GM19238 (cell line): ENCODE results near the gene GALNS.
"Not testable (repeated sequence)": the region's sequence is repeated elsewhere in the genome, so short reads cannot be mapped to it uniquely, and the experiment has no call there.

Experiments used
- DNase-seq: peaks from one replicate; pipeline ENCODE4 v3.0.0; 2011; ENCODE audit warnings: low spot score; ENCODE audit not compliant: insufficient read length

The GALNS gene

DNA sequence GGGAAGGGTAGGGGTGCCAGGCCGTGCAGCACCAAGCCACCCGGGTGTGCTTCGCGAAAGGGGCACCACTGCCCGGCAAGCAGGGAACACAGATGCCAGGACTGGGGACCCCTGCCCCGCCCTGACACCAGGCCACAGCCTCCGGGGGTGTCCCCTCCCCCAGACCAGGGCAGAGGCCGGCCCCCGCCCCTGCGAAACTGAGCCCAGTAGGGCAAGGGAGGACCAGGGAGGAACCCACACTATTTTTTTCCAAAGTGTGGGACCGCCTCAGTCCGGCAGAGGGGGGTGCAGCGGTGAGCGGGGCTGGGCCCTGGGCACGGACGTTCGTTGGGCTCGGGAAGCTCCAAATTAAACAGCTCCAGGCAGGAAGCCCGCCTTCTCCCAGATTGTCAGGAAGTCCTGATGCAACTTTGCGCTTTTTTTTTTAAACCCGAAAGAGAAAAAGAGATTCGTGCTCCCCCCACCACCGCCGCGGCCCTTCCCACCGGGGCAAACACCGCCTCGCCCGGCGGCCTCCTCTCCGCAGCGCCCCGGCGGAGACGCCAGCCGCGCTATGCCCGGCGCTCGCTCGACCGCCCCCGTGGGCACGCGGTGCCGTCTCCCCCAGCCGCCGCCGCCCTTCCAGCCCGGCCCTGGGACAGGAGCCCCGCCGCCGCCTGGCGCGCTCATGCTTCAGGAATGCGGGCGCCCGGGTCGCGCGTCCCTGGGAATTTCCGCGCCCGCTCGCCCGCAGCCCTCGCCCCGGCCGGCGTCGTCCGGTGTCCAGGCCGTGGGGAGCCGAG lies 72.5 kb downstream of the GALNS start:
- DNase-seq, result peak; percentile 62

DNA sequence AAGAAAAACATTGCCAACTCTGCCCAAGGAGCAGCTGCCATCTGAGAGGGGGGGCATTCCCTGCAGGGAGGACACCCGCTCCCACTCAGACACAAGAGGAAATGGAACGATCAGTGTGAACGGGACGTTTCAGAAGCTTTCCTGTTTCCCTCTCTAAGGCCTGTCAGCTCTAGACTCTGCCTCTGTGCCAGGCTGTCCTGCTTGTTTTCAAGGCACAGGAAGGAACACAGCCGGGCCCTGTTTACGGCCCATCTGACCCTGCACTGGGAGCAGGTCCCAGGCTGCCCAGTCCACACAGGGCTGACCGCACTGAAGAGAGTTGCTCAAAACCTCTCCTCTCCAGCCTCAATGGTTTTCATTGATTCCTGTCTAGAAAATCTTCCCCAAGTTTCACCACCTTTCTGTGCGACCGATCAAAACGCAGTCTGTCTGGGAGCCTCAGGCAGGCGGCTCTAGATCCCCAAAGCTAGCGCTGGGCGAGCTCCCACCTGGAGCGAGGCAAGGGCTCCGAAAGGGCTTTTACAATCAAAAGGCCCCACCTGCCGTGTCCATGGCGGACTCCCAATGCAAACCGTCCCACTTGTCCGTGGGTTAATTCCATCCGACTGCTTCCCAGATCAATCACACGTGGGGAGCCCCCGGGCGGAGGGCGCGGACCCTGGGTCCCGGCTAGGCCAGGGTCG lies 73.2 kb downstream of the GALNS start:
- DNase-seq, result no peak

DNA sequence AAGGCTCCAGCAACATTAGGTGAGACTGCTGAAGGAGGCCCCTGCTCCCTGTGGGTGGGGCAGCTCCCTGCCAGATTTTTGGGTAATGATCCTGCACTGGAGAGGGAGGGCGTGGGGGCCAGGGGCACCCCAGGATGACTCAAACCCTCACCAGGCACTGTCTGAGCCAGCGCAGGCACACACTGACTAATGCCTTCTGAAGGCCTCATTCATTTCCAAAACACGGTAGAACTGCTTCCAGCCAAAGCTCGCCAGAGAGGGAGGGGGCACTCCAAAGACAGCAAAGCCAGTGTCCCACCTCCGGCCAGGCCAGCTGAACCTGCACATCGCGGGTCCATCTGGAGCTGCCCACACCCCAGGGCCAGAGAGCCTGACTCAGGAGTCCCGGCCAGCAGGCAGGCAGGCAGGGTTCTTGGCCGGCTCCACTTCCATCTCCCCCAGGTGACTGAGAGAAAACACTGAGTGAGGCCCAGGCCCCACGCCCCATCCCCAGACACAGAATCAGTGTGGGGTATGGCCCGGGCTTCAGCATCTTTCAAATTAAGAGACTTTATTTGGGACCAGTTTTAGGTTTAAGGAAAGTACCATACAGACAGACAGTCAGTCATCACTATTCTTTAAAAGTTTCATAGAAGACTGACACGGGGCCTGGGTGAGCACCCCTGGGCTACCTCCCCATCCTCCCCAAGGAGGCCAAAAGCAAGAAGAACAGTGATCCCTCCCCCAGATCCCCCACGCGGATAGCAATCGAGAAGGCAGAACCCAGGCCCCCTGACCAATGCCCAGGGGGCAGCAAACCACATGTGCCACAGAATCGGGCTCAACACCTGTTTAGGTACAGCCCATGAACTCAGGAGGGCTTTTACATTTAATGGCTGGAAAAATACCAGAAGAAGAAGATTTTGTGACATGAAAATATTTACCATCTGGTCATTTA lies 74.0 kb downstream of the GALNS start:
- no peak for DNase-seq

DNA sequence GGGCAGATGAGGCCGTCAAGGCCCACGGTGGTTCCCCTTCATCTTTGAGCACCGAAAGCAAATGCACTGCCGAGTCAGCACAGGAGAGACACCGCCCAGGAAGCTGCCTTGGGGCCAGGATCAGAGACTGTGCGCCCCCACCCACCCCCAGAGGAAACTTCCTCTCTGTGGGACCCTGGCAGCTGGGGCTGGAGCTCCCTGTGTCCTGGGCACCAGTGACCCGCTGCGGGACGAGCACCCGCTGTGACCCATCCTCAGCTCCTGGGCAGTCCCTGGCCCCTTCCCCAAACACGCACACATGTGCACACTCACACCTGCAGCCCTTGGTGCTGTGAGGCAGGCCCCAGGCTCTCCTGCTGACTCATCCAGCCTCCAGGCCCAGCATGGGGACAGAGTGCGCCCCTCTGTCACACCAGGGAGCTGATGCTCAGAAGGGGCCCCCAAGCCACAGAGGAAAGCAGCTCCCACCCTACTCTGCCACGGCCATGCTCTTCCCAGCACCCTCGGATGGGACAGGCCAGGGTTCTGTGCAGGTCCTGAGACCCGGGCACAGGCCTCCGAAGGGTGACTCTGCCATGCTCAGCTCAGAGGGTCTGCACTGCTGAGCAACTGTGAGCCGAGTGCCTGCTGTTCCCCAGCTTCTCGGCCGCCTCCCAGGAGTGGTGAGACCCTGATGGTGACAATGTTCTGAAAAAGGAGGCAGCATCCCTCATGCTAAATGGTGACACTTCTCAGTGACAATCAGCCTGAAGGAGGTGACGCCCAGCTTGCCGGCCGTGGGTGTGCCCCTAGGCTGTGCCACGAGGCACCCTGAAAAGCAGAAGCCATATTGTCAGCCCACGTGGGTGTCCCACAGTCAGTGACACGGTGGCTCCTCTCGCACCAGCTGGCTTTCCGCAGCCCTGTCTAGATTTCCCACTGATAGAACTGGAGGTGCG lies 75.3 kb downstream of the GALNS start:
- peak; percentile 79 for DNase-seq

DNA sequence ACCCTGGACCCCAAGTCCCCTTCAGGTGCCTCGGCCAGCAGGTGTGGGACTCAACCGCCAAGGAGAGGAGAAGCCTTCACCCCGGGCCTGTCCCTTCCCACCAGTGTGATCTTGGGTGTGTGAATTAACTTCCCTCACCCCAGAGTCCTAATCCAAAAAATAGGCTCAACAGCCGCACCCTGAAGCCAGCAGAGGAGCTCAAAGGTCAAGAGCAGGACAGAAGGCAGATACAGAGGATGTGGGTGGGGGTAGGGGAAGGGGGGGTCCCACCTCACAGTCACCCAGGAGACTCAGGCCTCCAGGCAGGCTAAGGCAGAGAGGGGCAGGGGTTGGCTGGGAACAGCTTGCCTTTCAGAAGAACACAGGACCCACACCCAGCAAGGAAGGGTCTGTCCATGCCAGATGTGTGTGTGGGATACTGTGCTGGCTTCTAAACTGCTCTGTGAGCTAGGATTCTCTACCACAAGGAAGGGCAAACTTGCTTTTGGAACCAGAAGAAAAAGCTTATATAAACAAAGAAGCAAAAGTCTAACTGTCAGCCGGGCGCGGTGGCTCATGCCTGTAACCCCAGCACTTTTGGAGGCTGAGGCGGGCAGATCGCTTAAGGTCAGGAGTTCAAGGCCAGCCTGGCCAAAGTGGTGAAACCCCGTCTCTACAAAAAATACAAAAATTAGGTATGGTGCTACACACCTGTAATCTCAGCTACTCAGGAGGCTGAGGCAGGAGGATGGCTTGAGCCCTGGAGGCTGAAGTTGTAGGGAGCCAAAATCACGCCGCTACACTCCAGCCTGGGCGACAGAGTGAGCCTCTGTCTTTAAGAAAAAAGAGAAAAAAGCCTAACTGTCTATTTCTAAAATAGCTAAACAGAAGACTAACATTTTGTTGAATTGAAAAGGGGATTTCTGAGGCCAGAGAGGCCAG lies 76.3 kb downstream of the GALNS start:
- DNase-seq, result no peak

DNA sequence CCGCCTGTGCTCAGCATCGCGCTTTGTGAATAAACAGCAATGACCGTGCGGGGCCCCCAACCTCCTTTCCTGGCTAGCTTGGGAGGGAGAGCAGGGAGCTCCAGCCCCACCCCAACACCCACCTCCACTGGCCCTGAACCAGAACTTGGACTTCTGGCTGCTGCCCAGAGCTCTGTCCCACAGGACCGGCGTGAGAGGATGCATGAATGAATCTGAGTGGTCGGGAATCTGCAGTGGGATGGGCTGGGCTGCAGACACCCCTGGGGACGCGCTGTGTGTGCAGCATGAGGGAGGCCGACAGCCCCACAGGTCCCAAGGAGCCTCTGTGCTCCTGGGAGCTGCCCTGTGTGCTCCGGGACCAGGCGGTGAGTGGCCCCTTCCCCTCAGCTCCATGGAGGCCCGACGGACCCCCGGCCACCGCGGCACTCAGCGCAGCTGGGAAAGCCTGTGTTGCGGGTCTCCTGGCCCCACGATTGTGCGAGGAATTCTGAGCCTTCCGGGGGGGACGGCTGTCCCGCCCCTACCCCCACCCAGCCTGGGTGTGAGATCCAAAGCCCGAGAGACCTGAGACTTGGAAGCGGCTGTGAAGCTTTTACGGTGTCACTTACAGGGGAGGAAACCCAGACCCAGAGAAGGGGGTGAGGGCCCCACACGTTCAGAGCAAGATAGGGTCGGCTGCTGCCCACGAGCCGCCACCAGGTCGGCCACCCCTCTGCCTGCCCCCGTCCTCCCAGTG lies 77.2 kb downstream of the GALNS start:
- DNase-seq, result no peak

DNA sequence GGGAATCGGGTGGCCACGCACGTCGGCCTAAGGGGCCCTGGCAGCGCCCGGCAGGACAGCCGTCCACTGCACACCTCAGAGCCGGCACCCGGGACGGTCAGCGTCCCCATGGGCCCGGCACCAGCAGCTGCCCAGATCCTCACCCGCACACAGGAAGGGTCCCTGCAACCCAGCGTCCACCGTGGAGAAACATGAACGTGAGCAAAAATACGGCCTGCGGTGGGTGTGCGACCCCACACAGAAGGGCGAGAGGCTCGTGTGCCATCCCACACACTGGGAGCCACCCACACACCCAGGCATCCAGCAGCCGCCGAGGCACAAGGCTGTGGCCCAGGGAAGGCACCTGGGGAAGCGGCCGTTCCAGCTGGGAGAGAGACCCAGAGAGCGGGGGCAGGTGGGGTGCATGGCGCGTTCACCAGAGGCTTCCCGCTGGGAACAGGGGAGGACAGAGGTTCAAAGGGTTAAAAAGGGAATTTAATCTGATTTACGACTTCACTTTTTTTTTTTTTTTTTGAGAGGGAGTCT lies 78.1 kb downstream of the GALNS start:
- no peak for DNase-seq

DNA sequence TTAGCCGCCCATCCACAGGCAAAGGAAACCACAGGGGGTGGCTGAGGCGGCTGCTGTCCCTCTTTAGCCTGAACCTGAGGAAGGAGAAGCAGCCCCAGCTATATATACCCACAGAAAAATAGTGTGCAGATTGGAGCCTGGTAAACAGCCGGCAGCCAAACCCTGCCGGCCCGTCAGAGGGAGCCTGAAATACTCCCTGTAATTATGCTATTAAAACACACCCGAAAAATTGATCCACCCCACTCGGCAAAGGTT lies 78.5 kb downstream of the GALNS start:
- DNase-seq, result no peak

DNA sequence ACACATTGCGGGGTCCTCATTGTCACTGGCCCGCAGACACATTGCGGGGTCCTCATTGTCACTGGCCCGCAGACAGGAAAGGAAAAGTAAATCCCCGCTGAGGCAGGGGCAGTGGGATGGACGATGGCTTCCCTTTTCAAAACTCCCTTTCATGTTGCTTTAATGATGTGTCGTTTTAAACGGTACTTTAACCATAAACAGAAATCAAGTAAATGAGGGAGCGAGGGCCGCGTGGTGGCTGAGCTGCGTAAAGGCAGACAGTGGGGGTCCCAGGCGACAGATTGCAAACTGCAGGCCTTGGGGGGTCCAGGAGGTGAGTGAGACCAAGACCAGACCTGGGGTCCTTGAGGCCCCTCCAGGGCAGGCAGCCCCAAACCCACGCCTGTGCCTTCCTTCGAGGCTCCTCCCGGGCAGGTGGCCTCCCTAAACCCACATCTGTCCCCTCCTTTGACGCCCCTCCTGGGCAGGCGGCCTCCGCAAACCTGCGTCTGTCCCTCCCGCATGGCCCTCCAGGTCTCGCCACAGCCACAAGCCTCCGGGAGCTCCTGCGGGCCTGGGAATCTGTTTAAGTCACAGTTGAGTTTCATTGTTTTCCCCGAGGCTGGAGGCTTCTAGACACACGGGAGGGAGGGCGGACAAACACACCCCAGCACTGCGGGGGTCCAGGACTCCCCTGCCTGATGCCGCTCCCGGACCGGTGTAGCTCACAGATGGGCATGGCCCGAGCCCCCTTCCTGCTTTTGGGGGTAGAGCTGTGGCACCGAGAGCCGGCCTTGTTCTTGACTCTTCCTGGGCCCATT lies 79.1 kb downstream of the GALNS start:
- no peak for DNase-seq

DNA sequence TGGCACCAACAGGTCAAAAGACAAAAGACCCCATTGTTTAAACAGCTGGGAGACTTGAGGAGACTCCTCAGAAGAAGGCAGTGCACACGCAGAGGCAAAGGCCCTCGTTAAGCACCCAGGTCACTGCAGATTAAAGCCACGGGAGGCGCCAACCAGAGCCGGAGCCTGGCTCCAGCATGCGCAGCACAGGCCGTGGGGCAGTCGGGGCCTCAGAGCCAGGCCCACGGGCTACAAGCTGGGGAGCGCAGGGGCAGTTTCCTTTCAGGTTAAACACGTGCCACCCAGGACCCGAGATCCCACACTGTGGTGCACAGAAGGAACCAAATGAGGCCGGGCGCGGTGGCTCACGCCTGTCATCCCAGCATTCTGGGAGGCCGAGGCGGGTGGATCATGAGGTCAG lies 80.9 kb downstream of the GALNS start:
- DNase-seq, result no peak

DNA sequence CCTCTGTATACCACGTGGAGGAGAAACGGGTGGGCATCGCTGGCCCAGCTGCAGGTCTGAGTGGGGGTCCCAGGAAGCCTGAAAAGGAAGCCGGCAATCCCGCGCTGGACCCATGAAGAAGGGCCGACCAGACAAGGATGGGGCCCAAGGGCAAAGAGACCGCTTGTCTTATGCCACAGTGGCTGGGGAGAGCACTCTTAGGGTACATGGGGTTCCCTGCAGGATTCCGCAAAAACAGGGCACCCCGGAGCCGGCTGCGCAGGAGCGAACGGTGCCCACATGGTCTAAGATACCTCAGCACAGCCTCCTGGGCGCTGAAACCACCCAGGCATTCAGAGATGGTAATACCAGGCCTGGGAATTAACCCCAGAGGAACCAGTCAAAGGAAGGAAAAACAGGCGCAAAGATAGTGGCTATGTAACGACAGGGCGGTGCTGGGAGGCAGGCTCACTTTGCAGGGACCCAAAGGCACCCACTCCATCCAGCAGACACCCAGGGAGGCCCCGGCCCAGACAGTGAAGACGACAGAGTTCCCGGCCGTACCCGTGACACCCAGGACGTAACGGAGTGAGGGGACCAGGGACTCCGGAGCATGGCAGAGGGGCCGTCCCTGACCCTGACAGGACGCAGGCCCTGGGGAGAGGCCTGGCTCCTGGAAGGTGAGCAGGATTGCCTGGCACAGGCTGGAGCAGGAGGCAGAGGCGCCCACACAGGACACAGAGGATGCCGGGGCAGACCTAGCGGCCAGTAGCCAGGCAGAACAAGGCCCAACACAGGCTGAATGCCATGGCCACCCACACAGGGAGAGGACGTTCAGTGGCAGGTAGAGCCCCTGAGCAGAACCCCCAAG lies 82.0 kb downstream of the GALNS start:
- DNase-seq, result no peak

DNA sequence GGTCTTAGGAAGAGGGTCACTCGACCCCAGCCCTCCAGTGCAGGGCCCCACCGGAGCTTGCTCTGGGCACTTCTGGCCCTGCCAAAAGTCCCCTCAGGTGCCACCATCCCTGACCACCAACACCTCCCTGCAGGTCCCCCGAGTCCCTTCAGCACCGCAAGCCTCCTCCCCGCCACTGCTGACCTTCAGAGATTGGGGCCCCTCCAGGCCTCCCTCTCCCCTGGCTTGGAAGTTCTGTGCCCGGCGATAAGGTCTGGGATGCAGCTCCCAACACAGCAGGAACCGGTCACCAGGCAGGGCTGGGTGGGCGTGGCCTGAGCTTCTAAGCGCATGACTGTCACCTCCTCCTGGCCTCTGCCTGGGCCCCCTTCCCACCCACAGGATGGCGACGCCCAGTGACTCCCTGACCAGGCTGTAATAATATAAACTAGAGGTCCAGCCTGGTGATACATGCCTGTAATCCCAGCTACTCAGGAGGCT lies 82.9 kb downstream of the GALNS start:
- no peak for DNase-seq

DNA sequence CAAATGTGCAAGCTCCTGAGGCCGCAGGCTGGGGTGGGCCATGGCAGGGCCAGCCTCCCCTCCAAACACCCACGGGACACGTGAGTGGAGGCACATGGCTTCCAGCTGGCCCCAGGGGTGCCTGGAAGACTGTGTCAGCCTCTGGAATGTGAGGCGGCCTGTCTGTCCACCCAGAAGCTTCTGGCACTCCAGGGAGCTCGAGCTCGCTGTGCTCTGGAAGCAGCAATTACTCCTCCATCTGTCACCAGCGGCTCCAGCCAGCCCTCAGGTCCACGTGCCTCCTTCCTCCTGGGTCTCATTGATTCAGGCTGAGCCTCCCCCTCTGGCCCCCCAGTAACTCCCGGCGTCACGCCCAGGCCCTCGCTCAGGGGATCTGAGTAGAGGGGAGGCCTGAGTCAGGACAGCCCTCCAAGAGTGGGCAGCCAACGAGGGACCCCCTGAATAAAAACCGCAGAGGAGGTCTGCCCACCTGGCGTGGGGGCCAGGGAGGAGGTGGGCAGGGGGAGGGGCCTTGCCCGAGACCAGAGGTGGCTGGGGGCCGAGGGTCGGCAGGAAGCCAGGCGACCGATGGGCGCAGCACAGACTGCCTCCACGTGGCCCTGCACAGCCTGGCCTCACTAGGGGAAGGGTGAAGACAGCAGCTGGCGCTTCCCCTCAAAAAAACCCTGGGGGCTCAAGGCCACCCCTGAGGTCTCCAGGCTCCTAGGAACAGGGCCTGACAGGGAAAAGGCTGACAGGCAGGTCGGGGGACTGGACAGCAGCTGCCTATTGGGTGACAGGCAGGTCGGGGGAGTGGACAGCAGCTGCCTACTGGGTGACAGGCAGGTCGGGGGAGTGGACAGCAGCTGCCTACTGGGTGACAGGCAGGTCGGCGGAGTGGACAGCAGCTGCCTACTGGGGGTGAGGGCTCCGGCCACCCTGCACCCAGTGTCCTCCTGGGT lies 83.6 kb downstream of the GALNS start:
- DNase-seq, result no peak

DNA sequence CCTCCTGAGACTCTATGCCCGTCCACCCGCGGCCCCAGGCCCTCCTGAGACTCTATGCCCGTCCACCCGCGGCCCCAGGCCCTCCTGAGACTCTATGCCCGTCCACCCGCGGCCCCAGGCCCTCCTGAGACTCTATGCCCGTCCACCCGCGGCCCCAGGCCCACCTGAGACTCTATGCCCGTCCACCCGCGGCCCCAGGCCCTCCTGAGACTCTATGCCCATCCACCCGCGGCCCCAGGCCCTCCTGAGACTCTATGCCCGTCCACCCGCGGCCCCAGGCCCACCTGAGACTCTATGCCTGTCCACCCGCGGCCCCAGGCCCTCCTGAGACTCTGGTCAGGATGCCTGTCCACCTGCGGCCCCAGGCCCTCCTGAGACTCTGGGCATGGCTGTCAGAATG lies 85.0 kb downstream of the GALNS start:
- not testable (repeated sequence) for DNase-seq

DNA sequence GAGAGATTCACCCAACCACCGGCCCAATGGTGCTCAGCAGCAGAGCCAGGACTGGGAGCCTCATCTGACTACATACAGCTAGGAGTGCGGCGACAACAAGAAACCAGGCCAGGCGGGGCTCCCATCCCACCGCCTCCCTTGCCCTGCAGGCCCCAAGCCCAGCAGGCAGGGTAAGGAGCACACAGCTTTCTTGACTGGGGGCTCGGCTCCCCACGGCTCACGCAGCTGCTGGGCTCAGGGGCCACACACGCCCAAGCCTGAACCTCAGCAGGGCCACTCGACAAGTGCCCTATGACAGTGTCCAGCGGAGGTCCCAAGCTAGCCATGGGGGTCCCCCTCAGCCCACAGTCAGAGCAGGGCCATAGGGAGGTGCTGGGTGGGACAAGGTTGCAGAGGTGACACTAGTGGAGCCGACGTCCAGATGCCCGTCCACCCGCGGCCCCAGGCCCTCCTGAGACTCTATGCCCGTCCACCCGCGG lies 85.4 kb downstream of the GALNS start:
- DNase-seq, result no peak
